Esophagus (tissue), 2 donors: ENCODE results near the gene LRRC58. TPM values are rescaled to one million over a fixed set of nuclear protein-coding genes. Genes with fewer than 3 reads are reported as not detected.
"Not testable (repeated sequence)": the region's sequence is repeated elsewhere in the genome, so short reads cannot be mapped to it uniquely, and the experiment has no call there.

Experiments used
- H3K27ac ChIP-seq, 2 donors: one replicate each; pipeline ENCODE4 v1.5.1; 2013; ENCODE audit warnings: low read depth in 2 of 2, mild to moderate bottlenecking in 2 of 2, inconsistent platforms in 1 of 2, low read length in 1 of 2, moderate library complexity in 1 of 2
- H3K27me3 ChIP-seq, 2 donors: one replicate each; pipeline ENCODE4 v1.6.1; 2013; ENCODE audit warnings: low read length in 2 of 2, control low read depth in 1 of 2, mild to moderate bottlenecking in 1 of 2; ENCODE audit not compliant: insufficient read depth in 2 of 2, control insufficient read depth in 1 of 2
- H3K36me3 ChIP-seq, 2 donors: one replicate each; pipeline ENCODE4 v1.6.1; 2013; ENCODE audit warnings: low read length in 1 of 2; ENCODE audit not compliant: control insufficient read depth in 2 of 2, insufficient read depth in 2 of 2
- H3K4me1 ChIP-seq, 2 donors: one replicate each; pipeline ENCODE4 v1.6.1; 2013; ENCODE audit warnings: low read length in 1 of 2; ENCODE audit not compliant: control insufficient read depth in 2 of 2, insufficient read depth in 2 of 2
- H3K4me3 ChIP-seq, 2 donors: one replicate each; pipeline ENCODE4 v1.5.1; 2013; ENCODE audit warnings: low read length in 2 of 2, mild to moderate bottlenecking in 2 of 2, low read depth in 1 of 2, moderate library complexity in 1 of 2
- H3K9me3 ChIP-seq, 2 donors: one replicate each; pipeline ENCODE4 v1.6.1; 2013; ENCODE audit warnings: mild to moderate bottlenecking in 2 of 2, low read depth in 1 of 2, low read length in 1 of 2, moderate library complexity in 1 of 2; ENCODE audit not compliant: control insufficient read depth in 2 of 2, insufficient read depth in 1 of 2
- WGBS, 2 donors: extraction: QIAGEN DNeasy Blood & Tissue Kit; methylation state at CpG; one replicate each; pipeline ENCODE4 v1.1.7; 2013; 5-methylcytosine and 5-hydroxymethylcytosine counted together
- polyA plus RNA-seq, 2 donors: library from polyadenylated mRNA; stranded (reverse); fragments of 200-250 nt; gene quantifications; one replicate each; pipeline ENCODE4 v1.2.3, GENCODE V29; 2013
- donor health status: healthy with polysubstance abuse.
- donor health status: Bipolar disorder and iron deficiency.

The LRRC58 gene
- 1 to 10 TPM; 2.7 to 5.0 TPM for polyA plus RNA-seq

- peak within 1 kb of the TSS; percentile 93 to 94 for H3K27ac ChIP-seq
- 0% methylated on average over 78 to 95 of the region's 95 CpGs for WGBS, 2 donors
- H3K27me3 ChIP-seq = no peaks in the 10 kb centered on the region
- H3K9me3 ChIP-seq = no peaks in the 10 kb centered on the region
- H3K36me3 ChIP-seq = no peaks in the 10 kb centered on the region
- H3K4me1 ChIP-seq = no peaks in the 10 kb centered on the region
- peak within 1 kb of the TSS; percentile 64 to 85 for H3K4me3 ChIP-seq
These were observed at the start of gene LRRC58 for GRCh38 chr3:120348991-120349854. LRRC58 (minus strand) TSS chr3:120349354; CDS start chr3:120349243, 111 bp downstream.

- WGBS, 2 donors = 87 to 88% methylated on average over 8 of the region's 8 CpGs
- peaks cover 5 to 9% of the 10 kb centered on the region in 2 donors for H3K36me3 ChIP-seq
These were observed 47.3 kb upstream of the LRRC58 start for GRCh38 chr3:120396469-120396868.

GRCh38 chr3:120394347-120394746 is 45.2 kb upstream of the LRRC58 start:
- H3K4me1 ChIP-seq = no peaks in the 10 kb centered on the region
- no peak overlapping the region for H3K27ac ChIP-seq
- no peaks in the 10 kb centered on the region for H3K9me3 ChIP-seq
- WGBS, 2 donors = 70 to 77% methylated on average over 2 of the region's 2 CpGs
- no peak overlapping the region for H3K4me3 ChIP-seq
- H3K36me3 ChIP-seq = peaks cover 2 to 4% of the 10 kb centered on the region in 2 donors
- no peaks in the 10 kb centered on the region for H3K27me3 ChIP-seq

More at GRCh38 chr3:120396469-120396868, 47.3 kb upstream of the LRRC58 start:
- Histone ChIP-seq H3K27ac (peak overlapping the region in 1 of 2 donors; percentile 1), H3K27me3 (no peaks in the 10 kb centered on the region), H3K4me3 (no peak overlapping the region), H3K9me3 (no peaks in the 10 kb centered on the region), H3K4me1 (no peaks in the 10 kb centered on the region)

GRCh38 chr3:120393761-120394160 is 44.6 kb upstream of the LRRC58 start:
- WGBS, 2 donors = 76 to 83% methylated on average over 2 of the region's 2 CpGs
- Histone ChIP-seq H3K27ac (no peak overlapping the region), H3K36me3 (peaks cover 0 to 2% of the 10 kb centered on the region in 2 donors), H3K9me3 (no peaks in the 10 kb centered on the region), H3K4me1 (no peaks in the 10 kb centered on the region), H3K4me3 (no peak overlapping the region), H3K27me3 (no peaks in the 10 kb centered on the region)

- Histone ChIP-seq H3K27me3 (no peaks in the 10 kb centered on the region), H3K4me1 (no peaks in the 10 kb centered on the region), H3K9me3 (no peaks in the 10 kb centered on the region), H3K36me3 (peaks cover 0 to 1% of the 10 kb centered on the region in 2 donors), H3K27ac (no peak overlapping the region), H3K4me3 (no peak overlapping the region)
- 49 to 71% methylated on average over 4 of the region's 4 CpGs for WGBS, 2 donors
These were observed 44.1 kb upstream of the LRRC58 start for GRCh38 chr3:120393243-120393642.

GRCh38 chr3:120382941-120383447 is 33.8 kb upstream of the LRRC58 start:
- H3K36me3 ChIP-seq = no peaks in the 10 kb centered on the region
- no peaks in the 10 kb centered on the region for H3K27me3 ChIP-seq
- no peaks in the 10 kb centered on the region for H3K4me1 ChIP-seq
- no peak overlapping the region for H3K27ac ChIP-seq
- H3K9me3 ChIP-seq = no peaks in the 10 kb centered on the region
- H3K4me3 ChIP-seq = no peak overlapping the region
- 73 to 81% methylated on average over 2 of the region's 2 CpGs for WGBS, 2 donors

GRCh38 chr3:120381503-120381902 is 32.3 kb upstream of the LRRC58 start:
- H3K27me3 ChIP-seq = no peaks in the 10 kb centered on the region
- 78 to 90% methylated on average over 2 of the region's 2 CpGs for WGBS, 2 donors
- H3K9me3 ChIP-seq = no peaks in the 10 kb centered on the region
- H3K4me3 ChIP-seq = no peak overlapping the region
- no peak overlapping the region for H3K27ac ChIP-seq
- H3K36me3 ChIP-seq = no peaks in the 10 kb centered on the region
- no peaks in the 10 kb centered on the region for H3K4me1 ChIP-seq

GRCh38 chr3:120377948-120378347 is 28.8 kb upstream of the LRRC58 start:
- not testable (repeated sequence) for H3K36me3 ChIP-seq, H3K9me3 ChIP-seq, H3K27me3 ChIP-seq, H3K4me3 ChIP-seq, H3K4me1 ChIP-seq, H3K27ac ChIP-seq
- 59 to 62% methylated on average over 12 of the region's 12 CpGs for WGBS, 2 donors

- Histone ChIP-seq H3K27me3 (no peaks in the 10 kb centered on the region), H3K27ac (no peak overlapping the region), H3K4me3 (no peak overlapping the region), H3K9me3 (no peaks in the 10 kb centered on the region), H3K36me3 (no peaks in the 10 kb centered on the region), H3K4me1 (no peaks in the 10 kb centered on the region)
These were observed 21.3 kb upstream of the LRRC58 start for GRCh38 chr3:120370463-120370862.

- 33 to 48% methylated on average over 2 of the region's 2 CpGs for WGBS, 2 donors
- no peaks in the 10 kb centered on the region for H3K9me3 ChIP-seq
- H3K36me3 ChIP-seq = no peaks in the 10 kb centered on the region
- no peak overlapping the region for H3K27ac ChIP-seq
- no peaks in the 10 kb centered on the region for H3K4me1 ChIP-seq
- H3K27me3 ChIP-seq = no peaks in the 10 kb centered on the region
- no peak overlapping the region for H3K4me3 ChIP-seq
These were observed 19.9 kb upstream of the LRRC58 start for GRCh38 chr3:120369037-120369467.
